RPMI8226 (cell line): Measurements from ENCODE around the gene SUN1.

ENCODE experiments used
- DNase-seq: peaks from one replicate; pipeline ENCODE4 v3.0.0-alpha.2; 2015

The SUN1 gene

DNA sequence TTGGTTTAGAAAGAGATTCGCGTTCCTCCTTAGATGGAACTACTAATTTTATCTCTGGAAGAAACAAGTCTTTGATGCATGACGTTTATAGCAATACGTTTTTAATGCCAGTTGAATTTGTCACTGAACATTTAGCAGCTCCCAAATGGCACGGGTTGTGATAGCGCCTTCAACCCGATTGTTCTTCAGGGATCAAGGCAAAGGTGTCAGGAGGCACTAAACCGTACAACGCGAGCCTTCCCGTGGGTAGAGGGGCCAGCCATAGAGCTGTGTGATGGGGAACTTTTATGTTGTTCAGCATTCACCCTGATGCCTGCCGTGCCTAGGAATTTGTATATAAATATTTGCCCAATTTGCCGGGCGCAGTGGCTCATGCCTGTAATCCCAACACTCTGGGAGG lies 47.4 kb downstream of the SUN1 start:
- no peak for DNase-seq

DNA sequence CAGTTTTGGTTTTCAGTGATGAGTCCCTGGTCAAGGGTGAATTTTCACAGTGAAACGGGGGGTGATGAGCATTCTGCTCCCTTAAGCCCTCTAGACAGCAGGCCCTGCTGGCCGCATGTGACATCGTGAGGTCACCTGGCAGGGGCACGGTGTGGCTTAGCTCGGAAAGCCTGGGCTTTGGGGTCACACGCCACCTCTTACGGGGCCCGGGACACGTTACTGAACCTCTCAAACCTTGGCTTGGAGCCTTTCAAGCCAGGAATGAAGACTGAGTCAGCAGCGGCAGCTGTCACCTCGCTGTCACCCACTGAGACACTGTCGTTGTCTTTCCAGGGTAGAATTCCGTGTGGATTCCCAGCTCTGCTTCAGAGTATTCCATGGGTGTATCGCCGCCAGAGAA lies 48.2 kb downstream of the SUN1 start:
- DNase-seq, result no peak

DNA sequence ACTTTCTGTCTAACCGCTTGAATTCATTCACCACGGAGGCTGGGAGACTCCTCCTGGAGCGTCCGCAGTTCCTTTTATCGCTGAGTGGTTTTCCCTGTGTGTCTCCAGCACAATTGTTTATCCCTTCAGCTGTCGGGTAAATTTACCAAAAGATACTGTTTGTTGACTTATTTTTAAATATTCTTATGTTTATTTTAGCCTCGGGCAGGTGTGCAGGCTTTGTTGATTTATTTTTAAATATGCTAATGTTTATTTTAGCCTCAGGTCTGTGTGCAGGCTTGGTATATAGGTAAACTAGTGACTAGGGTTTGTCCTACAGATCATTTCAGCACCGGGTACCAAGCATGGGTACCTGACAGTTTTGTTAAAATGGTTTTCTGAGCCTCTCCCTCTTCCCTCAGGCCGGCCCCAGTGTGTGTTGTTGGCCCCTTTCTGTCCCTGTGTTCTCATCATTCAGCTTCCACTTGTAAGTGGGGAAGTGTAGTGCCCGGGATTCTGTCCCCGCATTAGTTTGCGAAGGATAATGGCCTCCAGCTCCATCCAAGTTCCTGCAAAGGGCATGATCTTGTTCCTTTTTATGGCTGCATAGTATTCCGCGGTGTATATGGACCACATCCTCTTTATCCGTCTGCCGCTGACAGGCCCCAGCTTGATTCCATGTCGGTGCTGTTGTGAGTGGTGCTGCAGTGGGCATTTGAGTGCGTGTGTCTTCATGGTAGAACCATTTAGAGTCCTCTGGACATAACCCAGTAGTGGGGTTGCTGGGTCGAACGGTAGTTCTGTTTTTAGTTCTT lies 49.4 kb downstream of the SUN1 start:
- DNase-seq, result no peak

DNA sequence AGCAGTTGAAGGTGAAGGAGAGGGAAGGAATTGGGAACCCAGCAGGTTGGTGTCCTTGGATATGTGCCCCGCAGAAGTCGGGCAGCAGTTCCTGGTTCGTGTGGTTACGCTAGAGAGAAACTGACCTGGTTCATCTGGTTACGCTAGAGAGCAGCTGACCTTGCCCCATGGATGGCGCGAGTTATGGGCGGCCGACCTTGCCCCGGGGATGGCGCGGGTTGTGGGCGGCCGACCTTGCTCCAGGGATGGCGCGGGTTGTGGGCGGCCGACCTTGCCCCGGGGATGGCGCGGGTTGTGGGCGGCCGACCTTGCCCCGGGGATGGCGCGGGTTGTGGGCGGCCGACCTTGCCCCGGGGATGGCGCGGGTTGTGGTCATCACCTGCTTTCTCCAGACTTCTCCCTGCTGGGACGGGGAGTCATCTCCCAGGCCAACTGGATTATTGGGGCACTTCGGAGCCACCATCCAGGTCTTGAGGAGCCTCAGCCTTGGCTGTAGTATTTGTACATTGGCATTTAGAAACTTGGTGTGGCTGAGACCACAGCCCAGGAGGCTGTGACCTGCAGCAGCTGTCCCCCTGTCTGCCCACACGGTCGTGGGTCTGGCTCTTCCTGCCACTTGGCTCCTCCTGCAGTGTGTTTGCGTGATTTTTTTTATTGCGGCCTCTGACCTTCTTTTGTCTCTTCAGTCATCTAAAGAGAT lies 50.2 kb downstream of the SUN1 start:
- no peak for DNase-seq

DNA sequence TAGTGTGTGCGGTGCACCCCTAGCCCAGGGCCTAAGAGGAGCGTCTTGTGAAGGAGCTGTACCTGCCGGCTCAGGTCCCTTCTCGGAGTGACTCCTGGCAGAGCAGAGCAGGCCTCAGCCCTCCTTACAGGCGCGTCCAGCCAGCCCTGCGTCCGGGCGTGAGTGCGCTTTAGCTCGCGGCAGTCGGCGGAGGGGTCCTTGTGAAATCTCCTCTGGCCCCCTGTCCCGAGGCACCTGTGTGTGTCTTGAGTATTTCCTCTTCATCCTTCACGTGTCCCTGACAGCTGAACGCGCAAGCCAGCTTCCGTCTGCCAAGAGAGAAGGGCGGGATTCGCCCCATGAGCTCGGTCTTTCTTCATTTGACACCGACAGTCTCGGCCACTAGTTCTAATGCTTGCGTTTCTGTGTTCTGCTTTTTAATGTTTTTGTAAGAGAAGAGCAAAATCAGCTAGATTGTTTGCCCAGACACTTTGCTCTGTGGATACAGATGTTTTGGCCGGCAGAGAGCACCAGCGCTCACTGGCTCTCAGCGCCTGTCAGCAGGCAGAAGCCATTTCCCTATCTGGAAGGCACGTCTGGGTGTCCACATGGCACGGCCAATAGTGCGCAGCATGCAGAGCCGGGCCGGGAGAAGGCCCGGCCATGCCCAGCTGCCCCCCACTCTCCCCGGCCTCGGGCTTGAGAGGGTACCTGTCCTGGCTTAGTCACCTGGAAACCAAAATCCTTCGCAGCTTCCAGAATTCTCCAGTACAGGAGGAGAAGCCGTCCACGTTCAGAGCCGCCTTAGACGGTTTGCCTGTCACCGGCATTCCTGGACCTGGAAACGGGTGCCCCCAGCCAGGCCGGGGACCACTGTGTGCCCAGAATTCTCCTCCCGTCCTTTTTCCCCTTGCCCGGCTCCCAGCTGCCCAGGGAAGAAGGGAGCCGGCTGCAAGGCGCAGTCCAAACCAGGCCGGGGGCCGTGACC lies 51.1 kb downstream of the SUN1 start:
- no peak for DNase-seq

DNA sequence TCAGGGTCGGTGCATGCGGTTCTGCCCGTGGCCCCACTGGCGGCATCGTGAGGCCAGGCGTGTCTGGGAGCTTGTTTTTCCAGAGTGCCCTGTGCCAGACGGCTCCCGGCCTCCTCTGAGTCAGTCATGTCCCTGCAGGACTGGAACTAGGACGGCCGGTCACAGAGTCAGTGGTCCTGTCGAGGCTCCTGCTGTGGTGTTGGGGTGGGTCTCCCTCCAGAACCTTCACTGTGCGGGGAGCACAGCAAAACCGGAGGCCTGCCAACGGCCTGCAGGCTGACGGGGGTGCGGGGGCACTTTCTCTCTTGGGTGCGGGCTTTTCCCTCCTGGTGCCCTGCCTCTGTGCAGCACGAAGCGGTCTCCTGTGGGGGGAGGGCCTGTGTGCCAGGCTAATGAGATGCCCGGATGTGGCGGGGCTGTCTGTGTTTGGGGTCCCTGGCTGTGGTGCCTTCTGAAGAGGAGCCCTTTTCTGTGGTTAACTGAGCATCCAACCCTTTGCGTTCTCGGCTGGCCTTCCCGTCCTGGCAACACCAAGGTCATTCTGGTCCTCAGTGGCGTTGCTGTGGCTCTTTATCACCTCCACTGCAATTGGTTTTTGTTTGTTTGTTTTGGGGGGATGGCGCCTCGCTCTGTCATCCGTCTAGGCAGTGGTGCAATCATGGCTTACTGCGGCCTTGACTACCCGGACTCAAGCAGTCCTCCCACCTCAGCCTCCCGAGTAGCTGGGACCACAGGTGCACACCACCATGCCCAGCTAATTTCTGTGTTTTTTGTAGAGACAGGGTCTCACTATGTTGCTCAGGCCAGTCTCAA lies 52.1 kb downstream of the SUN1 start:
- DNase-seq, result no peak

DNA sequence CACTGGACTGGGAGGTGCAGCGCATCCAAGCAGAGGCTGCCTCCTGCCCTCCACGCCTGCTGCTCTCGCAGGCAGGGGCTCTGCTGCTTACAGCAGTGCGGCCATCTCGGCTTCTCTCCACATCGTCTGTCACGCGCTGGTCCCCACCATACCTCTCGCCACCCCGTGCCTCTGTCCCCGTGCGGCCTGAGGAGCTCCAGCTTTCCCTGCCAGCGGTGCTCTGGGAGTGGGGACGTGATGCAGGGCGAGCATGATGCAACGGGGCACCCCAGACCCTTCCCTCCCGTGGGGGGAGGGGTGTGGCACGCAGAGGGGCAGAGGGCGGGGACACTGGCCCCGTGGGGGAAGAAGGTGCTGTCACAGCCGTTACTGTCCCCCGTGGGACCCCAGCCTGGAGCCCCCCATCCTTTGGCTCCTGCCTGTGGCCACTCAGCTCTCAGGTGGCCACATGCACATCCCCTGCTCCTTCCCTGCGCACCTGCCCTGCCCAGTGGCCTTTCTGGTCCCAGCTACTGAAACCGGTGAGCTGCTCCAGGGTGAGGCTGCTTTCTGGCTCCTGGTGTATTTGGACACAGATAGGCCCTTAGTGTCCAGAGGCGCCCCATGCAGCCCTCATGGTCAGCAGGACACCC lies 53.1 kb downstream of the SUN1 start:
- no peak for DNase-seq

DNA sequence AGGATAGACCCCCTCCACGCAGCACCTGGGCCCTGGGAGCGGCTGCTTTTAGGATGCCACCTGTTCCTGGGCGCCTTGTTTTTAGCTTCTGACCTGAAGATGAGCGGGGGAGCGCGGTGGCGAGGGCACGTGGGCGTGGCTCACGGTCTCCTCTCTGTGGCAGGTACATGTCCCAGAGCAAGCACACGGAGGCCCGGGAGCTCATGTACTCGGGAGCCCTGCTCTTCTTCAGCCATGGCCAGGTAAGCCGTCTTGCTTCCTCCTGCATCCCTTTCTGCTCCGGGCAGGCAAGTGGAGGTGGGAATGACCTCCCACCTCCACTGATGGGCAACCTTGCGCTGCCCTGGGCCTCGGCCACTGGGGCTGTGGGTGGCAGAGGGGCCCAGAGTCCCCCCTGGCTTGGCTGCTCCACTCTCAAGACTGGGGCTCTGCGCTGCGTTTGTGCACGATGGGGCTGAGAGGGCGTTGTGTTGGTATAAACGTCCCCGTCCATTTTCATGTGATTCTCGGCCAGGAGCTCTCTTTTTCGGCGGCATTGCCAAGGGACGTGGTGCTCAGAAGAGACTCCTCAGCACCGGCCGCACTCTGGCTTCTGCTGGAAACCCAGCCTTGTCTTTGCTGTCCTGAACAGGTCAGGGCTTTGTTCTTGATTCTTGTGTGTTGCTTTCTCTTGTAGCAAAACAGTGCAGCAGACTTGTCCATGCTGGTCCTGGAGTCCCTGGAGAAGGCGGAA lies 53.8 kb downstream of the SUN1 start:
- no peak for DNase-seq

DNA sequence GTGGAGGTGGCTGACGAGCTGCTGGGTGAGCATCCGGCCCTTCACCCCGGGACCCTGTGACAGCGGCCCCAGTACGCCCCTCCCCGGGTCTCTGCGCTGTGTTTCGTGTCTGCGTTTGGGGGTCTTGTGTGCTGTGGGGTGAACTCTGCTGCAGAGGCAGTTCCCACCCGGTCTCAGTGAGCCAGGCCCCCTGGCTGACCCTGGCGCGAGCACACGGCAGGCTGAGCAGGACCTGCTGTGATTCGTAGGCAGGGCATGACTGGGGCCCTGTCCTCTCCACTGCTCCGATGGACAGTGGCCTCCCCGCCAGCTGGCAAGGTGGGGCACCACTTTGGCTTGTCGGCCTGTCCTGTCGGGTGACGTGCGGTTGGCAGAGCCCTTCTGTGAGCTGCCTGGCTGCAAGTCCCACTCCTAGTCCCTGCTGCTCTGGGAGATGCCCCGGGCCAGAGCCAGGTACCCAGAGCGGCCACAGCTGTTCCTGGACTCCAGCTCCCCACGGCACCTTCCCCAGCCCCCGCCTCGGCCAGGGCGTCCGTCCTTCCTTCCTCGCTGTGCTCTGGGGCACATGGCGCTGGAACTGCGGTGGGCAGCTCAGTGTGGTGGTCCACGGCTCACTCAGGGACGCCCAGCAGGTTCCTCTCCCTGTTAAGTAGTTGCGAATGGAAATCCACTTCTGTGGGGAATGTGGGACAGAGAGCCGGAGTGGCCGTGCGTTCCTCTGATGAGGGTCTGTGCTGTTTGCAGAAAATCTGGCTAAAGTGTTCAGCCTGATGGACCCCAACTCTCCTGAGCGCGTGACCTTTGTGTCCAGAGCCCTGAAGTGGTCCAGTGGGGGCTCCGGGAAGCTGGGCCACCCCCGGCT lies 54.6 kb downstream of the SUN1 start:
- DNase-seq, result no peak

DNA sequence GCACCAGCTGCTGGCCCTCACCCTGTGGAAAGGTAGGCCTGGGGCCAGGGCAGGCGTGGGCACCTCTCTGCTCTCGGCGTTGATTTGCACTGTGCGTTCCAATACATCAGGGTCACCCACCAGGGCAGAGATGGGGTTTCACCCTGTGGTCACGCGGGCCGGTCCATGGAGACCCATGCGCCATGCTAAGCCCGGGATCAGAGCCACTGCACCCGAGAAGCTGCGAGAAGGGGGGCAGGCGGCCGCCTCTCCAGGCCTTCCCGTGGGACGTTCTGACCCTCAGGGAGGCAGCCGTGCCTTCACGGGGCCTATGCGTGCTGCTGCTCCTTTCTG lies 55.2 kb downstream of the SUN1 start:
- no peak for DNase-seq

DNA sequence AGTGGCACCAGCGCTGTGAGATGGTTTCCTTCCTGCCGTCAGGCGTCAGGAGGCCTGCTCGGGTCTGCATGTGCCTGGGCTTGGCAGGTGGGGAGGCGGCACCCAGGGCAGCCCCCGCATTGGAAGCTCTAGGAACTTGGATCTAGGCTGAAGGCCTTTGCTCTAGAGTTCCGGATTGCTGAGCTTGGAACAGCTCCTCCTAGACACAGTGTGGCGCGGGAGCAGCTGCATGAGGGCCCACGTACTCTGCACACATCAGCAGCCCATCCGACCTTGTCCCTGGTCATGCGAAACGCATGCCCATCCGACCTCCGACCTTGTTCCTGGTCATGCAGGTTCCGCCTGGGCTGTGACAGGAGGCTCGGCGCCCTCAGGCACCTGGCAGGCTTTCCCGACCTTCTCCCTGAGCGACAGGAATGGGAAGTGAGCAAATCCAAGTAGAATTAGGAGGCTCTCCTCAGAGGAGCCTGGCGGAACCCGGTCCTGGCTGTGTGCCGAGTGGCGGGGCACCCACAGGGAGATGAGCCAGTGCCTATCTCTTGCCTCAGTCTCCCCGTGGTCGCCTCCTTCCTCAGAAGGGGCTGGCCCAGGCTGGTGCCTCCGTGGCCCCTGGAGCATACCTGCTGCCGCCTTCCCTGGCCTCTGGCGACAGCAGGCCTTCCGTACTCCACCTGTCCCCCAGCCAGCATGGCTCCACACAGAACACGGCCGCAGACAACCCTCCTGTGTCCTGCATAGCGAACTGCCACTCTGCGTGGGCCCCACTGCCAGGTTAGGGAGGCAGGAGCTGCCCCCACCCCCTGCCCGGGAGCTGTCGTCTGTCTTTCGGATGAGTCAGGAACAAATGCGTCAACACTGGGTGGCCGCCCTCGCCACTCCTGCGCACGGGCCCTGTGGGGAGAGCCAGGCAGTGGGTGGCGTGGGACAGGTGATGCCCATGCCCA lies 56.1 kb downstream of the SUN1 start:
- DNase-seq, result no peak

DNA sequence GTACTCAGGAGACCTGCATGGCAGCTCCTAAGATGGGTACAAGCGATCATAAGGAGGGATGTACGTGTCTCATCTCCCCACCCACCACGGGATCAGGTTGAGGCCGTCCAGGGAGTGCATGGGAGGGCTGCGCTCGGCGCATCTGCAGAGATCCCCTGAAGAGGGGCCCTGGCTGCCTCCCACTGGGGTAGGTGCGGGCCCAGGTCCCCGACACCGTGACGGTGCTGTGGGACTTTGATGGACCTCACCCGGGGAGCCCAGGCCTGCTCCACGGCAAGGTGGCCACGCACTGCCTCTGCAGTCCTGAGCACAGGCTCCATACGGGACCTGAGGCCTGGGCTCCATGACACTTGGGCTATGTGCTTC lies 56.7 kb downstream of the SUN1 start:
- DNase-seq, result no peak

DNA sequence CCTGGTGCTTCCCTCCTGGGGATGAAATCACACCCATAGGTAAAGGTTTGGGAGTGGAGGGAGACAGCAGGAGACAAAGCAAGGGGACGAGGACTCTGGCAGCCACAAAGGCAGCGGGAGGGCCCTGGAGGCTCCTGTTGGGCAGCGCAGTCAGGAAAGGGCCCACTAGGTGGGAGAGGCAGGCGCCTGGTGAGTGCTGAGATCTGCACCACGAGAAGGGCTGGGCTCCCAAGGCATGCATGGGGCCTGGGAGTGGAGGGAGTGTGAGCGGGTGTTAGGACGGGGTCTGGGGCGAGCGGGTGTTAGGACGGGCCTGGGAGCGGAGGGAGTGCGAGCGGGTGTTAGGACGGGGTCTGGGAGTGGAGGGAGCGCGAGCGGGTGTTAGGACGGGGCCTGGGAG lies 57.1 kb downstream of the SUN1 start:
- no peak for DNase-seq

DNA sequence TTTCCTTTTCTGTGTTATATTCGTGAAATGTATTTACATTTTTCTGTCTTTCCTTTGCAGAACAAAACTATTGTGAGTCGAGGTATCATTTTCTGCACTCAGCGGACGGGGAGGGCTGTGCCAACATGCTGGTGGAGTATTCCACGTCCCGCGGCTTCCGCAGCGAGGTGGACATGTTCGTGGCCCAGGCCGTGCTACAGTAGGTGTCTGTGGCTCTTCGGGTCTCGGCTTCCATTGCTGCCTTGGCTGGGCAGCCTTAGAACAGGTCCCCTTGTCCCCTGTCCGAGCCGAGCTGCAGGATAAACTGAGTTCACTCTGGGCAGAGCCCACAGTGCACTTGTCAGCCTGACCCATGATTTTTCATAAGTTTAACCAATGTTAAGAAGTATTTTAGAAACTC lies 58.6 kb downstream of the SUN1 start:
- DNase-seq, result no peak

DNA sequence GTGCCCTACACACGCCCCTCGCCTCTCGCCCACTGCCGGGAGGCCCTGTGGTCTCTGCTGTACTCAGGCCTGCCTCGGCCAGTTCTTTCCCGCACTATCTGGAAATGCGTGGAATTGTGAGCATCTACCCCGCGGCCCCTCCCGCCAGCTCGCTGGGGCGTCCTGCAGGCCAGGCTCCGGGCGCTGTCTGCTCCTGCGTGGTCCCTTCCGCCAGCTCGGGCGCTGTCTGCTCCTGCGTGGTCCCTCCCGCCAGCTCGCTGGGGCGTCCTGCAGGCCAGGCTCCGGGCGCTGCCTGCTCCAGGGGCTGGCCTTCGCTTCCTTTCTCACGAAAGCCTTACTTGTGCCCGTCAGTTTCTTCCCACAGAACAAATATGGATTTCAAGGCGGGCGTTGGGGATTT lies 59.0 kb downstream of the SUN1 start:
- no peak for DNase-seq

DNA sequence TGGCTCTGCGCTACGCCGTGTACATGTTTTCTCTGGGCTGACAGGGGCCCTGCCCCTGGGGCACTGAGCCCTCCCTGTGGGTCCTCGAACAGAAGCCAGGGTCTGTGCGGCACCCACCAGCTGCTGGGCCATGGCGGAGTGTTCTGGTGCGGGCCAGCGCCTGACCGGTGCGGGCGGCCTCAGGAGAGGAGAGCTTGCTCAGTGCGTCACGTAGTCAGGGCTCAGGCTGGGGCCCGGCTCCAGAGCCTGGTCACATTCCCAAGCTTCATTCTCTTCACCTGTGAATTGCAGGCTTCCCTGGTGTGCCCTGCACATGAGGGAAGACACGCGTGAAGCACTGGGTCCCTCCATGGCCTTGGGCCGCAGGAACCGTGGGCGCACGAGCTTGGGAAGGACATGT lies 59.5 kb downstream of the SUN1 start:
- no peak for DNase-seq

DNA sequence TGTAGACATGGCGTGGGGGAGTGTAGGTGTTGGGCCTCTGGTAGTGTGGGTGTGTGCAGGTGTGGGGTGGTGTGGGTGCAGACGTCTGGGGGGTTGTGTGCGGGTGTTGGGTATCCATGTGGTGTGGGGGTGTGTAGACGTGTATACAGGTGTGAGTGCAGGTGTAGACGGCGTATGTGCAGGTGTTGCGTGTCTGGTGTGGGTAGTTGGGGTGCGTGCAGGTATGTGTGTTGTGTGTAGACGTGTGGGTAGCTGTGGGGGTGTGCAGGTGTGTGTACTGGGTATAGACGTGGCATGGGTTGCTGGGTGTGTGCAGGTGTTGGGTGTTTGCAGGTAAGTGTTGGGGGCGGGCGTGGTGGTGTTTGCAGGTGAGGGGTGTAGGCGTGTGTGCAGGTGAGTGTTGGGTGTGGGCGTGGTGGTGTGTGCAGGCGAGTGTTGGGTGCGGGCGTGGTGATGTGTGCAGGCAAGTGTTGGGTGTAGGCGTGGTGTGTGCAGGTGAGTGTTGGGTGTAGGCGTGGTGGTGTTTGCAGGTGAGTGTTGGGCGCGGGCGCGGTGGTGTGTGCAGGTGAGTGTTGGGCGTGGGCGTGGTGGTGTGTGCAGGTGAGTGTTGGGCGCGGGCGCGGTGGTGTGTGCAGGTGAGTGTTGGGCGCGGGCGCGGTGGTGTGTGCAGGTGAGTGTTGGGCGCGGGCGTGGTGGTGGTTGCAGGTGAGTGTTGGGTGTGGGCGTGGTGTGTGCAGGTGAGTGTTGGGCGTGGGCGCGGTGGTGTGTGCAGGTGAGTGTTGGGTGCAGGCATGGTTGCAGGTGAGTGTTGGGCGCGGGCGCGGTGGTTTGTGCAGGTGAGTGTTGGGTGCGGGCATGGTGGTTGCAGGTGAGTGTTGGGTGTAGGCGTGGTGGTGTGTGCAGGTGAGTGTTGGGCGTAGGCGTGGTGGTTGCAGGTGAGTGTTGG lies 60.6 kb downstream of the SUN1 start:
- no peak for DNase-seq

DNA sequence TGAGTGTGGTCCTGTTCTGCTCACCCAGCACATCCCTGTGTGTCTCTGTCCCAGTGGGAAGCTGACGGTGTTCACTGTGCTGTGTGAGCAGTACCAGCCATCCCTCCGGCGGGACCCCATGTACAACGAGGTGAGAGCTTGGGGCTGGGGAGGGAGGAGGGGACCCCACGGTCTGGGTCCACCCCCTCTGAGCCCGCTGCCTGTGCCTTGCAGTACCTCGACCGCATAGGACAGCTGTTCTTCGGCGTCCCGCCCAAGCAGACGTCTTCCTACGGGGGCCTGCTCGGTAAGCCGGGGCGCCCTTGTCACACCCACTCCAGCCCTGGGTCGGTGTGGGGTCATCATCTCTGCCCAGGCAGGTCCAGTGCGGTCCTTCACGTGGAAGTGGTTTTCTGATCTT lies 61.4 kb downstream of the SUN1 start:
- DNase-seq, result no peak
